ENCODE data around the gene ANTKMT.
A peak's percentile ranks its signal among the peaks of the same experiment; 100 is the strongest.

Gene ANTKMT

GRCh38 chr16:678858-679813 lies 41.8 kb upstream of the ANTKMT start:
- peak overlapping the region; percentile 79 for H3K4me3 Mint-ChIP-seq
- H3K4me1 Mint-ChIP-seq (ENCODE audit: low read depth), result peaks cover 39% of the 10 kb centered on the region
- H3K9me3 Mint-ChIP-seq, result no peaks in the 10 kb centered on the region
- H3K36me3 Mint-ChIP-seq (ENCODE audit: low read depth), result peaks cover 37% of the 10 kb centered on the region
- H3K27ac Mint-ChIP-seq, result peak overlapping the region; percentile 90
- peaks cover 9% of the 10 kb centered on the region for H3K27me3 Mint-ChIP-seq
- DNase-seq, result no peak

DNA sequence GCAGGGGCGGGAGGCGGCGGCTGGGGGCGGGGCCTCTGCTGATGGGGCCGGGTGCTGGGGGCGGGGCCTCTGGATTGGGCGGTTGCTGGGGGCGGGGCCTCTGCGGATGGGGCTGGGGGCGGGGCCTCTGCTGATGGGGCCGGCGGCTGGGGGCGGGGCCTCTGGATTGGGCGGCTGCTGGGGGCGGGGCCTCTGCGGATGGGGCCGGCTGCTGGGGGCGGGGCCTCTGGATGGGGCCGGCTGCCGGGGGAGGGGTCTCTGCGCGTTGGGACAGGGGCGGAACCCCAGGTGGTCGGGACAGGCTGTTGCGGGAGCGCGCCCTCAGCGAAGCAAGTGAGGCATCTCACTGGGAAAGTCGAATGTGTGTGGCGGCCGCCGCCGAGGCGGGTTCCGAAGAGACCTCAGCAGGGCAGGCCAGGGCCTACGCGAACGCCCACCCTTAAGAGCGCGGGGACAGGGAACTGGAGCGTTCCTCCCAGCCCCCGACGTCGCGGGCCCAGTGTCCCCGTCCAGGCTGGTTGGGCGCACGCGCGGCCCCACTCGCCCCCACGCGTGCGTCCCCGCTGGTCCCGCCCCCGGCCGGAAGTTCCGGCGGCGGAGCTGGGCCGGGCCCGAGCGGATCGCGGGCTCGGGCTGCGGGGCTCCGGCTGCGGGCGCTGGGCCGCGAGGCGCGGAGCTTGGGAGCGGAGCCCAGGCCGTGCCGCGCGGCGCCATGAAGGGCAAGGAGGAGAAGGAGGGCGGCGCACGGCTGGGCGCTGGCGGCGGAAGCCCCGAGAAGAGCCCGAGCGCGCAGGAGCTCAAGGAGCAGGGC lies 40.9 kb upstream of the ANTKMT start, which contains the start of gene STUB1:
TSS of gene STUB1 (plus strand) at position 597 of the 811 bp plus-strand sequence. CDS start at position 713, 116 bp downstream.
- Mint-ChIP-seq H3K36me3 (ENCODE audit: low read depth) (peaks cover 34% of the 10 kb centered on the region), H3K27ac (peak within 1 kb of the TSS; percentile 96), H3K4me1 (ENCODE audit: low read depth) (peaks cover 43% of the 10 kb centered on the region), H3K4me3 (peak within 1 kb of the TSS; percentile 84), H3K27me3 (peaks cover 8% of the 10 kb centered on the region), H3K9me3 (no peaks in the 10 kb centered on the region)
- DNase-seq, result peak; percentile 93

- Mint-ChIP-seq H3K27me3 (peaks cover 5% of the 10 kb centered on the region), H3K9me3 (no peaks in the 10 kb centered on the region), H3K27ac (peak overlapping the region; percentile 88), H3K4me3 (peak overlapping the region; percentile 84), H3K4me1 (ENCODE audit: low read depth) (peaks cover 43% of the 10 kb centered on the region), H3K36me3 (ENCODE audit: low read depth) (peaks cover 39% of the 10 kb centered on the region)
- DNase-seq, result no peak
Observed at GRCh38 chr16:680625-680945, 40.4 kb upstream of the ANTKMT start.

- Mint-ChIP-seq H3K4me1 (ENCODE audit: low read depth) (peaks cover 49% of the 10 kb centered on the region), H3K27me3 (peaks cover 5% of the 10 kb centered on the region), H3K4me3 (peak overlapping the region; percentile 84), H3K36me3 (ENCODE audit: low read depth) (peaks cover 45% of the 10 kb centered on the region), H3K9me3 (no peaks in the 10 kb centered on the region), H3K27ac (peak overlapping the region; percentile 88)
- DNase-seq, result peak; percentile 54
Observed at GRCh38 chr16:680967-681745, 39.8 kb upstream of the ANTKMT start.

- peaks cover 50% of the 10 kb centered on the region for H3K4me1 Mint-ChIP-seq (ENCODE audit: low read depth)
- peak overlapping the region; percentile 88 for H3K27ac Mint-ChIP-seq
- peaks cover 2% of the 10 kb centered on the region for H3K27me3 Mint-ChIP-seq
- no peaks in the 10 kb centered on the region for H3K9me3 Mint-ChIP-seq
- no peak for DNase-seq
- H3K4me3 Mint-ChIP-seq, result peak overlapping the region; percentile 84
- H3K36me3 Mint-ChIP-seq (ENCODE audit: low read depth), result peaks cover 51% of the 10 kb centered on the region
Observed at GRCh38 chr16:681746-682427, 39.1 kb upstream of the ANTKMT start.

DNA sequence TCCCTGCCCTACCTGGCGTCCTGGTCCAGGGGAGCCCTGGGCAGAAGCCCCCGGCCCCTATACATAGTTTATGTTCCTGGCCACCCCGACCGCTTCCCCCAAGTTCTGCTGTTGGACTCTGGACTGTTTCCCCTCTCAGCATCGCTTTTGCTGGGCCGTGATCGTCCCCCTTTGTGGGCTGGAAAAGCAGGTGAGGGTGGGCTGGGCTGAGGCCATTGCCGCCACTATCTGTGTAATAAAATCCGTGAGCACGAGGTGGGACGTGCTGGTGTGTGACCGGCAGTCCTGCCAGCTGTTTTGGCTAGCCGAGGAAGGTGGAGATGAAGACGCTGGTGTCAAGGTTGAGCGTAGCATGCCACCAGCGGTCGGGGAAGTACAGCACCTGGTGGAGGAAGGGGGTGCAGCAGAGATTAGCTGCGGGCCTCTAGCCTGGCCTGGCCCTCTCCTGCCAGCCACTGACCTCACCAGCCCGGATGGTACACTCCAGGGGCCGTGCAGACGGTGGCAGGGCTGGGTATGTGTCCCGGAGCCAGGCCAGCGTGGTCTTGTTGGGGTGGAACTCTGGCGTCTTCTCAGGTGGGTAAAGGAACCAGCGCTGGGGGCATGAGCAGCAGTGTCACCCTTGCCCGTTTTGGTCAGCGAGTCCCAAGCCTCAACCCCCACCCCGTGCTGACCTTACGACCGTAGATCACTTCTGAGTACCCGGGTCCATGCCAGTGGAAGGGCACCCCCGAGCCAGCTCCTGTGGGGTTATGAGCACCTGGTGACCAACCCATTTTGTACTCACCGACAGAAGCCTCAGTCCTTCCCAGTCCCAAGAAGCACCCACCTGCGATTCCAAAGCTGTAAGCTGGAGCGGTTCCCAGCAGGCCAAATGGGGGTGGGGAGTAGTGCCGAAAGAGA lies 38.2 kb upstream of the ANTKMT start:
- H3K27me3 Mint-ChIP-seq, result no peaks in the 10 kb centered on the region
- H3K27ac Mint-ChIP-seq, result peak overlapping the region; percentile 88
- H3K9me3 Mint-ChIP-seq, result no peaks in the 10 kb centered on the region
- no peak for DNase-seq
- H3K4me3 Mint-ChIP-seq, result peak overlapping the region; percentile 84
- H3K36me3 Mint-ChIP-seq (ENCODE audit: low read depth), result peaks cover 58% of the 10 kb centered on the region
- peaks cover 53% of the 10 kb centered on the region for H3K4me1 Mint-ChIP-seq (ENCODE audit: low read depth)

GRCh38 chr16:683396-684070 lies 37.4 kb upstream of the ANTKMT start:
- DNase-seq, result peak; percentile 57
- peaks cover 55% of the 10 kb centered on the region for H3K4me1 Mint-ChIP-seq (ENCODE audit: low read depth)
- H3K9me3 Mint-ChIP-seq, result no peaks in the 10 kb centered on the region

GRCh38 chr16:684071-684794 lies 36.7 kb upstream of the ANTKMT start, which contains the start of gene JMJD8:
Gene JMJD8, minus strand, starts transcription at chr16:684334. Its CDS starts 15 bp downstream, at chr16:684319.
- H3K4me1 Mint-ChIP-seq (ENCODE audit: low read depth), result peaks cover 58% of the 10 kb centered on the region
- H3K27ac Mint-ChIP-seq, result peak within 1 kb of the TSS; percentile 88
- H3K27me3 Mint-ChIP-seq, result no peaks in the 10 kb centered on the region
- no peaks in the 10 kb centered on the region for H3K9me3 Mint-ChIP-seq
- H3K36me3 Mint-ChIP-seq (ENCODE audit: low read depth), result peaks cover 65% of the 10 kb centered on the region
- H3K4me3 Mint-ChIP-seq, result peak within 1 kb of the TSS; percentile 84
- peak; percentile 99 for DNase-seq

More at GRCh38 chr16:683396-684070, 37.4 kb upstream of the ANTKMT start:
- peaks cover 61% of the 10 kb centered on the region for H3K36me3 Mint-ChIP-seq (ENCODE audit: low read depth)
- peak overlapping the region; percentile 88 for H3K27ac Mint-ChIP-seq
- H3K27me3 Mint-ChIP-seq, result no peaks in the 10 kb centered on the region
- H3K4me3 Mint-ChIP-seq, result peak overlapping the region; percentile 84

DNA sequence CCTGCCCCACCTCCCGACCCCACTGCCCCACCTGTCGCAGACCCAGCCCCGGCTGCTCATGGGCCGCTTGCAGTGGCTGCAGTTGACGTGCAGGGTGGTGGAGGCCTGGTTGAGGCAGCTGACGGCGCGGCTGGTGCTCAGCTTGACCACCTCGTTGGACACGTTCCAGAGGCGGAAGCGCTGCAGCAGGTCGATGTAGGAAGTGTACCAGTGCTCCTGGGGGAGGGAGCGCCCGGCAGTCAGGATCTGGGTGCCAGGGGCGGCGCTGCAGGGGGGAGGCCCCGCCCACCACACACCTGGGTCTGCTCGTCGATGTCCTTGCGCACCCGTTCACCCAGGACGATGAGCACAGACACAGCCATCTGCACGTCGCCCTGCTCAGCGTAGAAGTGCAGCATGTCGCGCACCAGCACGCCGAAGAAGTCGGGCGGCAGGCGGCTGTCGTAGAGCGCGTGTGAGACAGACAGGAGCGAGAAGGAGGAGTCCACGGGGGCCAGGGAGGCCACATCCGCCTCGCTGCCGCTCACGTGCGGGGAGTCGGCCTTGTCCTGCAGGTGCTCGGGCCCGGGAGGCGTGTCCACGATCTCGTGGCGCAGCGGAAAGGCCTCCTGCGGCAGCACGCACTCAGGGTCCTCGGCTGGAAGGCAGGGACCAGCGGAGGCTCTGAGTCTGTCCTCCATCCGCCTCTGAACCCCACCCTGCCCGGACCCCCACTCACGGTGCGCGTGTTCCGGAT lies 35.8 kb upstream of the ANTKMT start:
- peaks cover 73% of the 10 kb centered on the region for H3K36me3 Mint-ChIP-seq (ENCODE audit: low read depth)
- H3K27me3 Mint-ChIP-seq, result no peaks in the 10 kb centered on the region
- peaks cover 58% of the 10 kb centered on the region for H3K4me1 Mint-ChIP-seq (ENCODE audit: low read depth)
- DNase-seq, result no peak
- peak overlapping the region; percentile 20 for H3K4me3 Mint-ChIP-seq
- no peaks in the 10 kb centered on the region for H3K9me3 Mint-ChIP-seq
- H3K27ac Mint-ChIP-seq, result no peak overlapping the region

DNA sequence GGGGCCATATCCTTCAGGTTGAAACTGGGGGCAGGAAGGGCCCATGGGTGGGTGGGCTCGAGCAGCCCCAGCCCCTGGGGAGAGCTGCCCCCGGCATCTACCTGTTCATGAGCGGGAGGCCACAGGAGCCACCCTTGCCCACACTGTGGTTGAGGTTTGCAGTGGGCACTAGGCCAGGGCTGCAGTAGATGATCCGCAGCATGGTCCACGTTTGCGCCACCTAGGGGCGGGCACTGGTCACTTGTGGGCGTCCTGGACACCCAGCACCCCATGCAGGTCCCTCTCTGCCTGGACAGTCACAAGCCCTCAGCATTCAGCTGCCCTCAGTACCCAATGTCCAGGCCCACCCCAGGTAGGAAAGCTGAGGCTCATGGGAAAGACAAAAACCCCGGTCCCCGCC lies 35.0 kb upstream of the ANTKMT start:
- Mint-ChIP-seq H3K9me3 (no peaks in the 10 kb centered on the region), H3K36me3 (ENCODE audit: low read depth) (peaks cover 73% of the 10 kb centered on the region), H3K4me3 (peak overlapping the region; percentile 43), H3K4me1 (ENCODE audit: low read depth) (peaks cover 61% of the 10 kb centered on the region), H3K27me3 (no peaks in the 10 kb centered on the region), H3K27ac (peak overlapping the region; percentile 8)
- no peak for DNase-seq

- peaks cover 58% of the 10 kb centered on the region for H3K4me1 Mint-ChIP-seq (ENCODE audit: low read depth)
- H3K27ac Mint-ChIP-seq, result no peak overlapping the region
- no peaks in the 10 kb centered on the region for H3K27me3 Mint-ChIP-seq
- no peak overlapping the region for H3K4me3 Mint-ChIP-seq
- H3K9me3 Mint-ChIP-seq, result no peaks in the 10 kb centered on the region
- H3K36me3 Mint-ChIP-seq (ENCODE audit: low read depth), result peaks cover 66% of the 10 kb centered on the region
- DNase-seq, result no peak
Observed at GRCh38 chr16:686459-687260, 34.3 kb upstream of the ANTKMT start.
